Activated CD8-positive, alpha-beta memory T cell treated with anti-CD3 and anti-CD28 coated beads for 48 hours (primary cell): ENCODE results near the gene RFT1.
A peak's percentile ranks its signal among the peaks of the same experiment; 100 is the strongest.
"Not testable (repeated sequence)": the region's sequence is repeated elsewhere in the genome, so short reads cannot be mapped to it uniquely, and the experiment has no call there.

Experiments
- DNase-seq, 3 experiments: peaks; one replicate each; pipeline ENCODE4 v3.0.0-alpha.2; 2020; ENCODE audit warnings: low read depth in 2 of 3, low spot score in 2 of 3

Gene RFT1

DNA sequence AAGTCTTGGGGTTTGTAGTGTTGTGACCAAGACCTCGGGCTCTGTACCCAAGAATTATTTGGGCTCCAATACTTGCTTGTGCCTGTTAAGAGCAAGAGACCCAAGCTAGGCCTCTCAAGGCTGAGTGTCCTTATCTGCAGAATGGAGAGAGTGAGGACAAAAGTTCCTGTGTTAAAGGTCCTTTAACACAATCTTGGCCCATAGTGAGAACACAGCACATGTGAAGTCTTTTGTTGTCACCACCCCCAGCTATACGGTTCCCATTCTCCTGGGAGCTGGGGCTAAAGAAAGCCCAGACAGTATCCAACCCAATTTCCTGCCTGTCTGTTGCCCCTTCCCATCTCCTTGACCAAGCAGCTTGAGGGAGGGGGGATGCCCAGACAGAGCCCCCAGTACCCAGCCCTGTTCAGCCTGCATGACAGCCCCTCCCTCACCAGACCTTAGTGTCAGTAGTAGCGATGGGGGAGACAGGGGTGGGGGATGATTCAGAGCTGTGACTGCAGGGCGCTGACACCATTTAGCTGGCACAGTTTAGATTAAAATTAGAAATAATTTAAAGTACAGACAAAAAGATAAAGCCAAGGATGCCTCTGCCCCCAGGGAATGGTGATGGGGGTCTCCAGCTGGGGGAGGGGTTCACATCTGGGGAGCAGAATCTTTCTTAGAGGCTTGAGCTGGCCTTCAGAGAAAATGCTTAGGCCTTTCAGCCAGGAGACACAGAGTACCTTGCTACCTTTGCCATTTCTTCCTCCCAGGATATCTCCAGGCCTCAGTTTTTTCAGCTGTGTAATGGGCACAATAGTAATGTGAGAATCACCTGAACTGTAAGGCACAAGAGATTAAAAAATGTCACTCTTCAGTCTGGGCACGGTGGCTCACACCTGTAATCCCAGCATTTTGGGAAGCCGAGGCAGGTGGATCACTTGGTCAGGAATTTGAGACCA is 33.5 kb upstream of the RFT1 start:
- DNase-seq, result no peak

DNA sequence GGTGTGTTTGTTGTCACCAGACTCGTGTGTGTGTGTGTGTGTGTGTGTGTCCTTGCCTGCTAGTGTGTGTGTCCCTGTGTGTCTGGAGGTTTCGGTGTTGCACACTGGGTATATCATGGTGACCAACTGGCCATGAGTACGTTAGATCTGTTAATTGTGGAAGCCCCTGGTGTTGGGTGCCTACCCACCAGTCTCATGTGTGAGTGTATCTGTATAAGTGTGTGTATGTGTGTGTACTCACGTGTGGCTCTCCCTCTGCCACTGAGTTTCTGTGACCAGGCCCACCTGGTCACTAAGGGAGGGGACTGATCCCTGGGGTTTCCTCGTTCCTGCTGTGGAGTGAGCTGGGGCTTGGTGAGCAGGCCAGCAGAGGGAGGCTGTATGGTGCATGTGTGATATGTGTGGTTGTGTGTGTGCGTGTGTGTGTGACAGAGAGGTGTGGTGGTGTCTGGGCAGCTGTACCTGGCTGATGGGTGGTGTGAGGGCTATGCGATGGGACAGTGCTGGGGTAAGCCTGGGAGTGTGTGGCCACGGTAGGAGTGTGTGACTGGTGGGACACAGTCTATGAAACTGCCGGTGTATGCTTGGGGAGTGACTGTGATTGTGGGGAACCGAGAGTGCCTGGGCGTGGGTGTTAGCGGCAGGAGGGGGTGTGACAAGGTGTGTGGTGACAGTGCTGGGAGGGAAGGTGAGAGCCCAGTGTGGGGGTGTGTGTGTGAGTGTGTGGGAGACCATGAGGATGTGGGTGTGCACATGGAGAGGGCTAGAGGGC is 32.6 kb upstream of the RFT1 start:
- peak in 1 of 3 experiments; percentile 11 for DNase-seq

DNA sequence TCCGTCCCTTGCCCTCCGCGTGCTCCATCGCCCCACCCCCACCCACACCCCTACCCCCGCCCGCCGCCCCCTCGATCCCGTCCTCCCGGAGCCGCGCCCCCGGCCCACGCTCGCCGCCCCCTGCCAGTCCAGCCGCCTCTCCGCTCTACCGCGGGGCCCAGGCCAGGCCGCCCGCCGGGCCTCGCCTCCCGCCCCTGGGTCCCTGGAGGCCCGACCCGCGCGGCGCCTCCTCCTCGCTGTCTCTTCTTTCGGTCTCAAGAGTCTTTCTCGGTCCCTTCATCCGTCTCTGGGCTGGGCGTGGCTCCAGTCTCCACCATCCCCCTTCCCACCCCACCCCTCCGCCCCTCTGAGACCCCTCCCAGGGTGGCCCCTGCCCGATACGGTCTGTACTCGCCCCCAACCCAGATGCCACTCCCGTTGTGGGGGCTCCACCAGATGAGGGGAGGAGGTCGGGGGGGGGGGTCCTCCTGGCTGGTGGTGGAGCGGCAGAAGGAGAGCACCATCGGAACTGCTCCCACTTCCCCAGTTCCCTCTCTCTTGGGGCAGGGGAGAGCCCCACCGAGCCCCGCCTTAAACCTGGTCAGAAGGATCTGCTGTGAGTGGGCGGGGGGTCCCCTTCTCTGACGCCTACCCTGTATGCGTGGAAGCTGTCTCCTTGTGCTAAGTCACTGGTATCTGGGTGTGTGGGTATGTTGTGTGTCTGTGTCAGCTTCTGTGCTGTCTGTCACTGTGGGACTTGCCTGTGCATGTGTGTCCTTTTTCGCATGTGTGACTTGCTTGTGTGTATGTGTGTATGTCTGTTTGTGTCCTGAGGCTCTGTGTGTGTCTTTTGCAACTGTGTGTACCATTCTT is 31.8 kb upstream of the RFT1 start:
- peak in 1 of 3 experiments; percentile 23 for DNase-seq

DNA sequence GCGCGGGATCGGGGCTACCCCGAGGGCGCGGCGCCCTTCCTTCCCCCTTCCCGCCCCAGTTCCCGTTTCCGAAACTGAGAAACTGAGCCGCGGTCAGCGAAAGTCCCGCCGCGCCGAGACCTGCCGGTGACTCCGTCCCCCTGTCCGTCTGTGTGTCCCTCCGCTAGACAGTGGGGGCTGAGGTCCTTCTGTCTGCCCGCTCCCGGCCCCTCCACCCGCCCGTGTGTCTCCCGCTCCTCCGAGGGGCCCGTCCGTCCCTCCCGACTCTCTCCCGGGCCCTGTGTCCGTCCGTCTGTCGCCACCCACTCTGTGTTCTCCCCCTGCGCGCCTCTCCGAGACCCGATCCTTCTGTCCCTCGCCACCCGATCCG is 31.2 kb upstream of the RFT1 start:
- DNase-seq, result no peak

DNA sequence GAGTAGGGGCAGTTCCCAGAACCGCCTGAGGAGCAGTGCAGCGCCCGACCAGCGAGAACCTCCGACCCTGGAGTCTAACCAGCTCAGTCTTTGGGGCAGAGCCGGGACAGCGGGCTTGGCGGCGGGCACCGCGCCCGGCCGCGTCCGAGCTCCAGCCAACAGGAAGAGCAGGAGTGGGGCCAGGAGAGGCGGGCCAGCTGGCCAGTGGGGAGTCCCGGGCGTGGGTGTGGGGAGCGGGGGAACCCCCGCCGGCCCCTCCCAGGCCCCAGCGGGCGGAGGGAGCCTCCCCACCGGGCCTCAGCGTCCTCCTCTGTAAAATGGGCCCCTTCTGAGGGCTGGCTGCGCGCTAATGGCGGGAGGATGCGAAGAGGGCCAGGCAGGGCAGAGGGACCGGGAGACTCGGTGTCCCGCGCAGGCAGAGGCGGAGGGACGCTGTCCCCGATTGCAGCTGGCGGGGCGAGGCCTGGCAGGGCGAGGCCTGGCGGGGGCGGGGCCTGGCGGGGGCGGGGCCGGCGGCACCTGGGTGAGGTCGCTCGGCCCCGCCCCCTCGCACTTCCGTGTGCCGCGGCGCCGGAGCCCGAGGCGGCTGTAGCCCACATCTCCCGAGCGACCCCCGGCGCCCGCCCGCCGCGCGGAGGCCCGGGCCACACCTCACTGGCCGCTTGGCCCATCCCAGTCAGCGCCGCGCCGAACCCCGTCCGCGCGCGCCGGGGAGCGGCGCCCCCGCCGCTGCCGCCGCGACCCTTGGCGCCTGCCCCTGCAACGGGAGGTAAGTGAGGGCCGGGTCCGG is 30.6 kb upstream of the RFT1 start, which contains the start of gene PRKCD:
Gene PRKCD (plus strand): TSS at position 550 of the 790 bp plus-strand sequence. CDS start 17,214 bp downstream, outside the sequence.
- DNase-seq, result peak; percentile 43 to 55 (median 46)

DNA sequence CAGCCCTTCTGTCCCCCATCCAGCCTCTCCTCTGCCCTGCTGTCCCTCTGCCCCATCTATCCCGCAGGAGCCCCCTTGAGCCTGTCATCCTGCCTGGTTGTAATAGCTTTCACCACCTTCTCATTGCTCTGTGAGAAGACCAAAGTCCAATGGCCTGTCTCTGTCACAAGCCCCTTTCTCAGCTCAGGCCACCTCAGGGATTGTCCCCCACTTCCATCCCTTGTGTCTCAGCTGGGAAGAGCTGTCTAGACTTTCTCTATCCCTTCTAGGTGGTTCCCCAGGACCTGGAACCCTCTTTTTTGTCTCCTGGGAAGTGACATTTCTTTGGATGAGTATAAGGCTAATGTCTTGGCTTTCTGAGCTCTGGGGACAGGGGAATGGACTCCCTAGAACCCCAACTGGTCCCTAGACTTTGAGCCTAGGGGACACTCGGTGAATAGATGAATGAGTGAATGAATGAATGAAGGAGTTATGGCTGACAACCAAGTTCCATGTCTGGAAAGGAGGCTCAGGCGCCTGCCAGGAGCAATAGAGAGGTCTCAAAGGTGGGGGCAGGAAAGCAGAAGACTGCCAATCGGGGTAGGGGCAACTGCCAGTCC is 29.9 kb upstream of the RFT1 start:
- DNase-seq, result no peak

DNA sequence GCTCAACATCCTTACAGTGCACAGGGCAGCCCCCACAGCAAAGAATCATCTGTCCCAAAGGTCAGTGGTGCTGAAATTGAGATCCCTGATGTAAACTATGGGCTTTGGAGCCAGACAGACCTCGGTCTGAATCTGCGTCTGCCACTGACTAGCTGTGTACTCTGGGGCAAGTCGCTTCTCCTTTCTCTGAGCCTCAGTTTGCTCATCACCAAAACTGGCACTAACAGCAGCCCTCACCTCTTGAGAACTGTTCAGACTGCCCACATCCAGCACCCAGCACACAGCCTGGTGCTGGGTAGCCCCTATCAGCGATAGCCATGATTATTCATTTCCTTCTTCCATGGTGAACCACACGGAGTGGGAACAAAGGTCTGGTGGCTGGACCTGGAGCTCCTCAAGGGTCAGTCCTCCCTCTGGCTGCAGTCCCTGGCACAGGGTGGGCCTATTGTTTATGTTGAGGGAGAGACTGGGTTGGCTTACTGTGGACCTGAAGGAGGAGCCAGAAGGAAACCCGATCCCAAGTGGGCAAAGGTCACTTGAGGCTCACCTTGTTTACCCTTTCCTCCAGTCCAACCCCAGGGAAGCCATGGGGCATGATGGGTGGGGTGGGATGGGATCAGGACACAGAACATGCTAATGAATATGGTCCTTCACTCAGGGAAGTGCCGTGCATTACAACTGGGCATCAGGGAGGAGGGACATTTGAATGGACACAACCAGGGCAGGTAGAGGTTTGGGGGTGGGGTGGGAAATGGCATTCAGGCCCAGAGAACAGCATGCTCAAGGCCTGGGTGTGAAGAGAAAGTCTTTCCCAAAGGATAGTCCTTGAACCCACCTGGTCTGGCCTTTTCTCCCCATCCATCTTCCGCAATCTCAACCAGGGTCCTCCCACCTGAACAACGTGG is 29.2 kb upstream of the RFT1 start:
- no peak for DNase-seq

DNA sequence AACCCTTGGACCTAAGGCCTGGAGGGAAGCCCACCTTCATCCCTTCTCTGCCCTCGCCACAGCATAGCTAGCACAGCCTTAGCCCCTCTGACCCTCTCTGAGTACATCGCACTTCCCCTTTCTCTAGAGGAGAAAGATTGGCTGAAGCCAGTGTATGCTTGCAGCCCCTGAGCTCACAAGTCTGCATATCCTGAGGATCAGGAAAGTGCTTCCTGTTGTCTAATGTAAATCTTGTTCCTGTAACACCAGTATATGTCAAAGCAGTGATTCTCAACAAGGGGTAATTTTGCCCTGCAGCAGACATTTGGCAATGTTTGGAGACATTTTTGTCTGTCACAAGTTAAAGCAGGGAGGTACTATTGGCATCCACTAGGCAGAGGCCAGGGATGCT is 28.5 kb upstream of the RFT1 start:
- no peak for DNase-seq

DNA sequence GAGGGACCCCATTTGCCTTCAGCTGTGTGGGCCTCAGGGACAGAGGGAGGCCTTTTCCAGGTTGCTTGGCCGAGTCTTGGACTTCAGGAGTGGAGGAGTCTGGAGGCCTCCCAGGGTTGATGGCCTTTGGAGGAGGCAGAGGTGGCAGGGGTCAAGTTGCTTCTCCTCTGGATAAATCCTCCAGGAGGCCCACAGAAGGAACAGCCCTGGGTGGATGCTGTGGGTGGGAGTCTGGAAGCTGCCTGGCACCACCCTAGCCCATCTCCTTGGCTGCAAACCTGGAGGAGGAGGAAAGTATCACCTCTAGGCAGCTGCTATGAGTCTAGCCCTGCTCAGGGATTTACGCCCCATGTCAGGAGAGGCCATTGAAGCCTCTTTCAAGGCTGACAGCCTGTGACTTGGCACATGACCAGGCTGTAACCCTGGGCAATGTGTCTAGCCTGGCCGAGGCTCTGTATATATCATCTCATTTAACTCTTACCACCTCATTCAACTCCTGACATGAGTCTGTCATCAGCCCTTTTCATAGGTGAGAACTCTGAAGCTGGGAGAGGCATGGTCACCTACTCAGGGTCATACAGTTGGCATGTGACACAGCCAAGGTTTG is 27.8 kb upstream of the RFT1 start:
- no peak for DNase-seq

DNA sequence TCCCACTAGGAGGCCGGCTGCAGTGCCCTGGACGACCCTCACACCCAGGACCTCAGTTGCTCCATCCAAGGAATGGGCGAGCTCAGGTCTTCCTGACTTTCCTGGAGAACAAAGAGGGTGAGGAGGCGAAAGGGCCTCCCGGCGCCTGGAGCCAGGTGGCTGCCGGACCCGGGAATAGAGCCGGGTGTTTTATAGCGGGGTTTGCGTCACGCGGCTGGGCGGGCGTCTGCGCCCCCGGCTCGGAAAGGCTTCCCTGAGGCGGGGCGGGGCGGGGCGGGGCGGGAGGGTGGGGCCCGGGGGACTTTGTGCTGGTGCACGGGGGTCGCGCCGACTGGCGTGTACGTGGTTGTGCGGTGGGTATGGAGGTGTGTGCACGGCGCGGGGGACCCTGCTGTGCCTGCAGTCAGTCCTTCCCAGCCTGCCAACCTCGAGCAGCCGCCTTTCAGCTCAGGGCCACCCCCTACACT is 26.2 kb upstream of the RFT1 start:
- no peak for DNase-seq

DNA sequence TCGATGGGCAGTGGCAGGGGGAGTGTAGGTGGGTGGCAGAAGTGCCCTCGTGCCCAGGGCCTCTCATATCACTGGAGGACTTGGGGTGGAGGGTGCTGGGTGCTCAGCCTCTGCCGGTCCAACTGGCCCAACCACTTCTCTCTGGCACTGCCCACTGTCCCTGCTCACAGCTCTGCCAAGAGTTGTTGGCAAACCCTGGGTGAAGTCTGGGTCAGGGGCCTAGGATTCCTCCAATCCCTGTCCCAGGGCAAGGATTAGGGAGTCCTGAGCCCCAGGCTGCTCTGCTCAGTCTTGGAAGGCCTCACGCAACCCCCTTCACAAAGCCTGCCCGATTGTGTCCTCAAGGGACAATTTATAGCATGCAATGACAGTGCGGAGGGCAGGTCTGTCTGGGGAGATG is 25.5 kb upstream of the RFT1 start:
- no peak for DNase-seq

DNA sequence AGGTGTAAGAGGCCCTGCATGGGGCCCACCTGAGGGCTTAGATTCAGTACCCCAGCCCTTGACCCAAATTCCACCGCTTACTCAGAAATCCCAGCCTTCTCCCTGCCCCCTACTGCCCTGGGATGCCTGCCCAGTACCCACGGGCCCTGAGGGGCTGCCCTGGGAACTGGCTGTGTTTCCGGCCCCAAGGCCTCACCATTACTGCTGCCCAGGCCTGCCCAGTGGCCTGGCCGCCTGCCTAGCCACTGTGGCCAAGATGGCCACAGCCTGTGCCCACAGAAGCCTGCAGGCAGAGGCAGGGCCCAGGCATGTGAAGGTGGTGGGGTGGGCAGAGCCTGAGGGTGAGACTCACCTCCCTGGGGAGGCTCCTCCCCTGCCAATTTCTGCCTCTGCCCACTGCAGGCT is 24.6 kb upstream of the RFT1 start:
- no peak for DNase-seq

DNA sequence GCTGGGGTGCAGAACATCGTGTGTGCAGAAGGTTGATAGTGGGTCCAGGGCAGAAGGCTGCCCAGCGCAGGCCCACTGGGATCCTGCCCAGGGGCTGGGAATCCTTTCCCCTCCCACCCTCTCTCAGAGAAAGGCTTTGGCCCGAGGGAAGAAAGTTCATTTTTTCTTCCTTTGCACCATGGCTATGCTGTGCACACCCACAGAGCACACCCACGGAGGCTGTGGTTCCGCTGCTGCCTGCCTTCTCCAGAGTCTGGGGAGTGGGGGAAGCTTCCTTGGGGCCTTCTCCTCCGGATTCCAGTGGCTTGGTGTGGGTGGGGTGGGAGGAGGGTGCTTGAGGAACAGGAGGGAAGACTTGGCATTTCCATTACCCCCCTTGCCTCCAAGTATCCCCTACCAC is 23.7 kb upstream of the RFT1 start:
- DNase-seq, result no peak

DNA sequence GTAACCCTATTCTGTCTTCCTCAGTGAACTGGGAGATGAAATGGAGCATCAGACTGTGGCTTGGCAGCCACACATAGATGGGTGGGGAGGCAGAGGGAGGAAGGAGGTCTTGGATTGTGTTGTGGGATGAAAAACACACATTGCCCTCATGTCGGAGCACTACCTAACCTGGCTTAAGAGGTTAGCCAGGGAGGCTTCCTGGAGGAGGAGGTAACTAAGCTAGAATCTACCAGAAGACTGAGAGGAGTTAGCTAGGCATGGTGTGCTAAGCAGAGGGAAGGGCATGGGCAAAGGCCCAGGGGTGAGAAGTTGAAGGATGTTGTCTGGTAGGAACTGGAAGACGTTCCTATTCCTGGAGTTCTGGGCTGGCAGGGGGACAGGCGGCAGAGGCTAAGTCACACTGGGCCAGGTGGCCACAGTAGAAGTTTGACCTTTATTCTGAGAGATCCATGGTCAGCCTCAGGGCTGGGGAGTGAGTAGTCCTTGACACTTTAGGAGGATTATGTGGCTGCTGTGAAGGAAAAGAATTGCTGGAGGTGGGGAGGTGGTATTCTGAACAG is 23.1 kb upstream of the RFT1 start:
- DNase-seq, result no peak

DNA sequence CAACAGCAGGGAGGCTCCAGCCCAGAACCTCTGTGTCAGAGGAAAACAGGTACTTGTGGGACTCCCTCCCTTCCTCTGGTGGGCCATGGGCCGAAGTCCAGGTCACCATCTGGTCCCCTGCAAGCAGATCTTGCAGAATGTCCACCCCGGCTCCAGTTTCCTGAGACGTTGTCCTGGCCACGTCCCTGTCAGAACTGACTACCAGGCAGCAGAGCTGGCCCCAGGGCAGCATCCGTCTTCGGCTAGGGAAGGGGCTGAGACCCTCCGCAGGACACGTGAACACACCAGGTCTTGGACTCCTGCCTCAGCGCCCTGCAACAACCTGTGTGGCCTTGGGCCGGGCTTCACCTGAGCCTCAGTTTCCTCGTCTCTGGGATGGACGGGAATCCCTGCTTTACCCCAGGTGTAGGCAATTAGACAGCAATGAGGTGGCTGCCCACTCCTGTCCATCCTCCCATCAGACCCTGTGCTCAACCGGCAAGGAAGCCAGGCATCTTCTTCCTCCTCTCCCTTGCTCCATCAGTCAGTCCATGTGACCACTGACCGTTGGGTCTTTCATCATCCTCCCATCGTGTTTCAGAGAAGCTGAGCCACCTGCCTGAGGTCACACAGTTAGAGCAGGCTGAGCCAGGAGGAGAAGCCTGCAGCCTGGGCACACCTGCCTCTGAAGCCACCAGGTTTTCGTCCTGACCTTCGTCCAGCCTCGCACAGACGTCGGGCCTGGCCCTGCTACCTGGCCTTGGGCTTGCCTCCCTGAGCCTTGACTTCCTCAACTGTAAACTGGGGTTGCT is 21.8 kb upstream of the RFT1 start:
- DNase-seq, result no peak

DNA sequence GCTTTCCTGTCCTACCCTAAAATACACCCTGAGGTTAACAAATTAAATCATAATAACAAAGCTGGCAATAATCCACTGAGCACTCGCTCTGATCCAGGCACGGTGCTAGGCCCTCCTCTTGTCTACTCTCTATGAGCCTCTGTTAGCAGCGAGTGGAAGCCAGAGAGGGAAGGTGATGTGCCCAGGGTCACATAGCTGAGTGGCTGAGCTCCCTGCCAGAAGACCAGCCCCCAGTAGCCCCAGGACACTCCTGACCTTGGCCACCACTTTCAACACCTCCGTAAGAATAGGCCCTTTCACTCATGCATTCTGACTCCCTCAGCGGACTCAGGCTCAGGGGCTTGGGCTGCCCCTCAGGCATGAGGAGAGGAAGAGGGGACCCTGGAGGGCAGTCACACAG is 21.2 kb upstream of the RFT1 start:
- DNase-seq, result no peak

DNA sequence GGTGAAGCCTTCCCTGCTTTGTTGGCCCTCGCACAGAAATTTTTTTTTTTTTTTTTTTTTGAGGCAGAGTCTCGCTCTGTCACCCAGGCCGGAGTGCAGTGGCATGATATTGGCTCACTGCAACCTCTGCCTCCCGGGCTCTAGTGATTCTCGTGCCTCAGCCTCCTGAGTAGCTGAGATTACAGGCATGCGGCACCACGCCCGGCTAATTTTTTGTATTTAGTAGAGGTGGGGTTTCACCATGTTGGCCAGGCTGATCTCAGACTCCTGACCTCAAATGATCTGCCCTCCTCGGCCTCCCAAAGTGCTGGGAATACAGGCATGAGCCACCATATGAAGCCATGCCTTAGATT is 20.8 kb upstream of the RFT1 start:
- not testable (repeated sequence) for DNase-seq
